Measurements from ENCODE around the gene FBXL3.

FBXL3 gene, protein sequence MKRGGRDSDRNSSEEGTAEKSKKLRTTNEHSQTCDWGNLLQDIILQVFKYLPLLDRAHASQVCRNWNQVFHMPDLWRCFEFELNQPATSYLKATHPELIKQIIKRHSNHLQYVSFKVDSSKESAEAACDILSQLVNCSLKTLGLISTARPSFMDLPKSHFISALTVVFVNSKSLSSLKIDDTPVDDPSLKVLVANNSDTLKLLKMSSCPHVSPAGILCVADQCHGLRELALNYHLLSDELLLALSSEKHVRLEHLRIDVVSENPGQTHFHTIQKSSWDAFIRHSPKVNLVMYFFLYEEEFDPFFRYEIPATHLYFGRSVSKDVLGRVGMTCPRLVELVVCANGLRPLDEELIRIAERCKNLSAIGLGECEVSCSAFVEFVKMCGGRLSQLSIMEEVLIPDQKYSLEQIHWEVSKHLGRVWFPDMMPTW

DNA sequence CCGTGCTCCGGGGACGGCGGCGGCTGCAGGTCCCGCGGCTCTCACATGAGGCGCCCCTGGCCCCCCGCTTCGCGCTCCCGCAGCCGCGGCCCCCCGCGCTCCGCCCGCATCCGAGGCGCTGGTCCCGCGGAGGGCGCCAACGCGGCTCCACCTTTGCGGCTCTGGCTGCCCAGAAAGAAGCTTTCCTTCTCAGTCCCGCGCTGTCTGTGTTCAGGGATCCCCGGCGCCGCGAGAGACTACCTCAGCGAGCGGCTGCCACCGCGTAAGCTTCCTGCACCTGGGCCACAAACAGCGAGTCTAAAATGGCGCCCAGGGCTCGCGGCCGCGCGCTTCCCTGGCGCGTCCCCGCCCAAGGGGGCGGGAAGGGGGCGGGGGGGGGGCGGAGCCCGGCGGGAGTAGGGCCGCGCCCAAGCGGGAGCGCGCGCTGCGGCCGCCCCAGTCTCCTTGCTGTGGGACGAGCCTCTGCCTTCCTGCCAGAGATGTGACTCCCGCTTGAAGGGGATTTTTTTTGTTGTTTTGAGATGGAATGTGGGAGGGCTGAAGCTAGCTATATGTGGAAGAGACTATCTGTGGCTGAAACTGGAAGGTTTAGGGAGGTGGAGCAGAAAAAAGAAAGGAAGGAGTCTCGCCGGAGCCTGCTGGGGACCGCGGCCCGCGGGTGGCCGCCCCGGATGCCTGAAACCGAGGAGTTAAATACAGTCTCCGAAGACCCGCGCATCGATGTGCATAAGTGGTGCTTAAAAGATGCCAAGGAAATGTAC, at the start of gene FBXL3:
FBXL3 (minus strand) TSS at position 299 of the 761 bp plus-strand sequence. CDS start 5,299 bp downstream, outside the sequence.
- peak; percentile 82 for DNase-seq
- Mint-ChIP-seq H3K36me3 (ENCODE audit: low read depth) (no peaks in the 10 kb centered on the region), H3K27ac (peak within 1 kb of the TSS; percentile 98), H3K4me1 (peaks cover 56% of the 10 kb centered on the region), H3K4me3 (peak within 1 kb of the TSS; percentile 97), H3K27me3 (ENCODE audit: low read depth, poor library complexity) (peaks cover 7% of the 10 kb centered on the region), H3K9me3 (peaks cover 4% of the 10 kb centered on the region)
- TF ChIP-seq CTCF (IDR thresholded peaks at IDR 0.05) = no peak

DNA sequence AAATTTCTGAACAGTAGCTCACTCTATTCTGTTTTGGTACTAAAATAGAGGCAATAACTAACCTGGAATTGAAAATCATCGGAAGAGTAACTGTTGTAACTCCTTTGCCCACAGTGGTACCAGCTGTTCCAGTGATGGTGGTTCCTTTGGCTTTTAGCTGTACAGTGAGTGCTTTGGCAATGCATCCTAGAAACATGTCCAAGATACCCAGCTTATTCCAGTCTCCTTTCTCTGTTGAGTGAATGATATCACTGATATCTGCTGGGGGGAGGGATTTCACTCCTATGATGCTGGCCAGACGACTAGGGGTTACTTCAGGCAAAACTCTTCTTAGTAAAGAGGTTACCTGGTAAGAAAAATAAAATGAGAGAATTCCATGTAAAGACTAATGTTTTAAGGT, 40.6 kb upstream of the FBXL3 start:
- Mint-ChIP-seq H3K4me1 (no peaks in the 10 kb centered on the region), H3K9me3 (no peaks in the 10 kb centered on the region), H3K27ac (no peak overlapping the region), H3K36me3 (ENCODE audit: low read depth) (peaks cover 54% of the 10 kb centered on the region), H3K4me3 (no peak overlapping the region), H3K27me3 (ENCODE audit: low read depth, poor library complexity) (no peaks in the 10 kb centered on the region)
- no peak for TF ChIP-seq CTCF (IDR thresholded peaks at IDR 0.05)
- DNase-seq = no peak

DNA sequence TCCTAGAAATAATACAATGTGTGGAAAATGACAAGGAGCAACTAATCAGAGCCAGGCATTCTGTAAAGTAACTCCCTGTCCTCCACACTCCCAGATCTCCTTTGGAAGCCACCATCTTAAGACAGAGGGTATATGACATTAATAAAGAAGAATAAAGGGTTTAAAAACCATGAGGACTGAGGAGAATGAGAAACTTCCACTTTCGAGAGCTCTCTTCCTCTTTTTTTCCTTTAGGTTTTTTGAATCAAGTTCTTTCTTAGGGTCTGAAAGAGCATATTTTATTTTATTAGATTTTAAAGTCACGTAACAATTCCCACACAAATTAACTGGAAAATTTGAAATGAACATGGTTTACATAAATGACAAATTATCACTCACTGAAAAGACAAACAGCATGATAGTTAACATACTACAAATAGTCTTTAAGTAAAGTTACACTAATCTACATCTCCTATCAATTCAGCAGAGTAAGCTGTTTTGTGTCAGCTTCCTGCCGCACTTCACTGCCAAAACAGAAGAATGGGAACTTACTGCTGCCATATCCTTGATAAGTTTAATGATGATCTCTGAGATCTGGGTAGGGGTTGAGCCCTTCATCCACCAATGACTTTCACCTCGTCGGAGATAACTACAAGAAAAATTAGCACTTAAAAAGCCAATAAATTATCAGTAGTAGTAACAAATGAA, 38.6 kb upstream of the FBXL3 start:
- no peak for TF ChIP-seq CTCF (IDR thresholded peaks at IDR 0.05)
- no peak for DNase-seq
- Mint-ChIP-seq H3K27ac (no peak overlapping the region), H3K27me3 (ENCODE audit: low read depth, poor library complexity) (no peaks in the 10 kb centered on the region), H3K9me3 (no peaks in the 10 kb centered on the region), H3K4me3 (no peak overlapping the region), H3K36me3 (ENCODE audit: low read depth) (peaks cover 61% of the 10 kb centered on the region), H3K4me1 (no peaks in the 10 kb centered on the region)

GRCh38 chr13:77062097-77062496, 35.1 kb upstream of the FBXL3 start:
- H3K4me3 Mint-ChIP-seq = no peak overlapping the region
- H3K27ac Mint-ChIP-seq = no peak overlapping the region
- H3K4me1 Mint-ChIP-seq = peaks cover under 1% of the 10 kb centered on the region
- H3K9me3 Mint-ChIP-seq = no peaks in the 10 kb centered on the region
- H3K36me3 Mint-ChIP-seq (ENCODE audit: low read depth) = peaks cover 43% of the 10 kb centered on the region
- TF ChIP-seq CTCF (IDR thresholded peaks at IDR 0.05) = no peak
- no peak for DNase-seq
- no peaks in the 10 kb centered on the region for H3K27me3 Mint-ChIP-seq (ENCODE audit: low read depth, poor library complexity)

- H3K36me3 Mint-ChIP-seq (ENCODE audit: low read depth) = peaks cover 45% of the 10 kb centered on the region
Measured at GRCh38 chr13:77061362-77061761, 34.4 kb upstream of the FBXL3 start.

More at GRCh38 chr13:77061362-77061761, 34.4 kb upstream of the FBXL3 start:
- Mint-ChIP-seq H3K27ac (no peak overlapping the region), H3K4me1 (peaks cover 8% of the 10 kb centered on the region), H3K27me3 (ENCODE audit: low read depth, poor library complexity) (no peaks in the 10 kb centered on the region), H3K9me3 (no peaks in the 10 kb centered on the region), H3K4me3 (no peak overlapping the region)
- DNase-seq = no peak
- no peak for TF ChIP-seq CTCF (IDR thresholded peaks at IDR 0.05)

Measured in nephron progenitor cell (in vitro differentiated cells).